ENCODE measurements around the gene CENPF.

DNA sequence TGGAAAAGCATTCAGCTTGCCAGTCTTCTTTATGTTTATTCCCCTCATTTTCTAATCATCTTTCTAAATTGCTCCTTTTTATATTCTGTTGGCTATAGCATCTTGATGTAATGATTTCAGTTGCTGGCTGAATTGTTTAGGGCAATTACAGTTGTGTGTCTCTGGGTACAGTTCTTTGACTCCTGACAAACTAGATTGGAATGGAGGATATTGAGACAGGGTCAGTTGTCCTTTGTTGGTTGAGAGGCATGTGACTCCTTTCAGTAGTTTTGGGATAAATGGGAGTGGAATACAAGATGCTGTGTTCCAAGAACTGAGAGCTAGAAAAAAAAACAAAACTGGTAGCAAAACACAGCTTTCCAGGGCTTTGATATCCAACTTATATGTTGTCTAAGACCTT is 1.5 kb downstream of the CENPF start:
- TF ChIP-seq, protein P1, sequence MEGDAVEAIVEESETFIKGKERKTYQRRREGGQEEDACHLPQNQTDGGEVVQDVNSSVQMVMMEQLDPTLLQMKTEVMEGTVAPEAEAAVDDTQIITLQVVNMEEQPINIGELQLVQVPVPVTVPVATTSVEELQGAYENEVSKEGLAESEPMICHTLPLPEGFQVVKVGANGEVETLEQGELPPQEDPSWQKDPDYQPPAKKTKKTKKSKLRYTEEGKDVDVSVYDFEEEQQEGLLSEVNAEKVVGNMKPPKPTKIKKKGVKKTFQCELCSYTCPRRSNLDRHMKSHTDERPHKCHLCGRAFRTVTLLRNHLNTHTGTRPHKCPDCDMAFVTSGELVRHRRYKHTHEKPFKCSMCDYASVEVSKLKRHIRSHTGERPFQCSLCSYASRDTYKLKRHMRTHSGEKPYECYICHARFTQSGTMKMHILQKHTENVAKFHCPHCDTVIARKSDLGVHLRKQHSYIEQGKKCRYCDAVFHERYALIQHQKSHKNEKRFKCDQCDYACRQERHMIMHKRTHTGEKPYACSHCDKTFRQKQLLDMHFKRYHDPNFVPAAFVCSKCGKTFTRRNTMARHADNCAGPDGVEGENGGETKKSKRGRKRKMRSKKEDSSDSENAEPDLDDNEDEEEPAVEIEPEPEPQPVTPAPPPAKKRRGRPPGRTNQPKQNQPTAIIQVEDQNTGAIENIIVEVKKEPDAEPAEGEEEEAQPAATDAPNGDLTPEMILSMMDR (IDR thresholded peaks at IDR 0.05), result no peak
- TF ChIP-seq POLR2A (IDR thresholded peaks at IDR 0.05), result no peak
